ENCODE results near the gene BCL11A.
A peak's percentile ranks its signal among the peaks of the same experiment; 100 is the strongest.

Gene BCL11A

DNA sequence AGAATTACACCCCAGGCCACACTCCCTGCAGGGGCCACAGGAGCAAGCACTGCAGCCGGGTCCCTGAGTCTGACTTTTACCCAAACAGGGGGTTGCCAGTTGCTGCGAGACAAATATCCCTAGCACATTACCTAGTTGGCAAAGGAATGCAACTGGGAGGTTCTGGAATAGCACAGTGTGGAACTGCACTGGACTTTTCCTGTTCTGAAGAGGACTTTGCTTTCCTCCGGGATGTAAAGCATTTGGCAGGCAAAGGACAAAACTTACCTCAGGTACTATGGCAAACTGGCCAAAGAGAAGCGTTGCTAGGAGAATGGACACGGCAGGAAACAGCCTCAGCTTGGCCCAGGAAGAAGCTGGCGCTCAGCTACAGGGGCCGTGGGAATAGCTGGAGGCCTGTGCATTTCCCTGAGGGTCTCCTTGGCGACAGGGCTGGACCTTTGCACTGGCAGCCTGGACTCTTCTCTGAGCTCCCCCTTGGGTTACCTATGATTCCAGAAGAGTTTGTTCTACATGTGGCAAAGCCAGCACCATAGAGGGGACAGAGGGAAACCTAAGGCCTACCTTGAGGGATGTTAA is 45.0 kb downstream of the BCL11A start:
- peak overlapping the region; percentile 56 for H3K4me3 Mint-ChIP-seq
- H3K36me3 Mint-ChIP-seq = peaks cover 24% of the 10 kb centered on the region
- DNase-seq (ENCODE audit: low spot score in 2 of 2) (no peak), ATAC-seq (ENCODE audit: low read depth) (no peak)
- H3K4me1 Mint-ChIP-seq = peaks cover 83% of the 10 kb centered on the region
- no peaks in the 10 kb centered on the region for H3K9me3 Mint-ChIP-seq
- H3K27me3 Mint-ChIP-seq = no peaks in the 10 kb centered on the region
- peak overlapping the region; percentile 86 for H3K27ac Mint-ChIP-seq

DNA sequence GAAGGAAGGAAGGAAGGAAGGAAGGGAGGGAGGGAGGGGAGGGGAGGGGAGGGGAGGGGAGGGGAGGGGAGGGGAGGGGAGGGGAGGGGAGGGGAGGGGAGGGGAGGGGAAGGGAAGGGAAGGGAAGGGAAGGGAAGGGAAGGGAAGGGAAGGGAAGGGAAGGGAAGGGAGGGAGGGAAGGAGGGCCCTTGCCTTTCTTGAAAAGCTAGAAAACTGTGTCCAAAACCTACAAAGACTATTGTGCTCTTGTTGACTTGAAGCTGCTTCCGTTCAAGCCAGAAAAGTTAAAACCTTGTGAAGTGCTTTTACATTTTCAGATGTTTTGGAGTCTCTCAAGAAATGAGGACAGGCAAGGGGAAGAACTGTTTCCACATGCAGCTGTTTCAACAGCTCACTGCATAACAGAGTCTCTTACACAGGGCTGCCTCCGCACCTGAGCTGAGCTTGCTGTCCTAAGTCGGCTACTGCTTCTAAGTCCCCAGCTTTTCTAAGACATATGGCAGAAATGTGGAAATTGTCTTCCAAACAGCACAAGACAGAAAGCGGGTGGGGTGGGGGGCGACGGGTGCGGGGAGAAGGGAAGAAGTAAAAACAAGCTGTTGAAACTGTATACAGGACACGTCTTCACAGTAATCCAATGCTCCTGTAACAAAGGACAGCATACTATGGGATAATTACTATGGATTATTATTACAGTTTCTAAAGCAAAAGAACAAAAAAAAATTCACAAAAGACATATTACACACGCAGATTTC is 46.1 kb downstream of the BCL11A start:
- H3K27me3 Mint-ChIP-seq = no peaks in the 10 kb centered on the region
- peaks cover 80% of the 10 kb centered on the region for H3K4me1 Mint-ChIP-seq
- peak overlapping the region; percentile 86 for H3K27ac Mint-ChIP-seq
- H3K4me3 Mint-ChIP-seq = peak overlapping the region; percentile 69
- no peaks in the 10 kb centered on the region for H3K9me3 Mint-ChIP-seq
- peak; percentile 22 for ATAC-seq (ENCODE audit: low read depth)
- DNase-seq (ENCODE audit: low spot score in 2 of 2) = no peak
- peaks cover 24% of the 10 kb centered on the region for H3K36me3 Mint-ChIP-seq

DNA sequence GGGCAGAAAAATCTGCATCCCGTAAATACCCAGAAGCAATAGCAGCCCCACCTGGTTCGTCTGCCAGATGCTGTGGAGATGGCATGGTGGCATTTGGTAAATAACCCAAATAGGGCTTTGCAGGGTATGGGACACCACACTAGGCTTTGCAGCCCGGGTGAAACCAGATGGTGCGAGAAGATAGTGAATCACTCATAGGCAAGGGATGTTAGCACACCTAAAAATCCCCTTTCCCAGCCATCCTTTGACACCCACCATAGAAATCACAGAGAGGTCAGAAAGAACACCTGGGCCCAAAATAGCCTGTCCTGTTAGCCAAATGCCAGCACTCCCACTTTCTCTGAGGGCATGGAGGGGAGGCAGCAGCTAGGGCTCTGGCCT is 47.6 kb downstream of the BCL11A start:
- Mint-ChIP-seq H3K4me1 (peaks cover 75% of the 10 kb centered on the region), H3K36me3 (peaks cover 26% of the 10 kb centered on the region), H3K27ac (peak overlapping the region; percentile 86), H3K27me3 (no peaks in the 10 kb centered on the region), H3K9me3 (no peaks in the 10 kb centered on the region), H3K4me3 (peak overlapping the region; percentile 60)
- DNase-seq (ENCODE audit: low spot score in 2 of 2) (no peak), ATAC-seq (ENCODE audit: low read depth) (peak; percentile 23)

DNA sequence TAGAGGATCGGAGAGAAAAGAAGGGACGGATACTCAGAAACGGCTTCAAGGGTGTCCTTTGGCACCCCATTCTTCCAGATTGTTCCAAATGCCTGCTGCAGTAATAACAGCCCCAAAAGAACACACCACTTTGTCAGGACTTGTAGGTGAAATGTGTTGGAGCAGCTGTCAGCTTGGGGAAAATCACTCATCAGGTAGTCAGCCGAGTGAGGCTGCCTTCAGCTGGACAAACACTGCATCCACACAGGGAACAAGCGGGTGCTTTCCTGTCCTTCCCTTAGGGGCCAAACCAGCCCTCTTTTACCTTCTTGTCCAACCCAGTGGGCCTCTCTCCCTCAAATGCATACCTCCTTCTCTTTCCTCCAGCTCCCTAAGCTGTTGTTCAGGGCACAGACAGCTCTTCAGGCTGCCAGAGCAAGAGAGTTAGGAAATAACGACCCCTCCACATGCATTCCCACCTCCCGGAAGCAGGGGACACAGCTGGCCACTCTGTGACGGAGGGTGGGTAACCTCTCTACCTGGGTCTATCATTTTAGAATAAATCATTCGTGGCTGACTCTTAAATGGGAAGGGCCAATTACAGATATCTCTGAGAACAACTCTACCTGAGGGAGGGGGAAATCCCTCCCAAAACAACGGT is 48.1 kb downstream of the BCL11A start:
- Mint-ChIP-seq H3K4me1 (peaks cover 78% of the 10 kb centered on the region), H3K36me3 (peaks cover 24% of the 10 kb centered on the region), H3K27me3 (no peaks in the 10 kb centered on the region), H3K9me3 (no peaks in the 10 kb centered on the region), H3K27ac (peak overlapping the region; percentile 86), H3K4me3 (peak overlapping the region; percentile 92)
- DNase-seq (ENCODE audit: low spot score in 2 of 2) (no peak), ATAC-seq (ENCODE audit: low read depth) (no peak)

DNA sequence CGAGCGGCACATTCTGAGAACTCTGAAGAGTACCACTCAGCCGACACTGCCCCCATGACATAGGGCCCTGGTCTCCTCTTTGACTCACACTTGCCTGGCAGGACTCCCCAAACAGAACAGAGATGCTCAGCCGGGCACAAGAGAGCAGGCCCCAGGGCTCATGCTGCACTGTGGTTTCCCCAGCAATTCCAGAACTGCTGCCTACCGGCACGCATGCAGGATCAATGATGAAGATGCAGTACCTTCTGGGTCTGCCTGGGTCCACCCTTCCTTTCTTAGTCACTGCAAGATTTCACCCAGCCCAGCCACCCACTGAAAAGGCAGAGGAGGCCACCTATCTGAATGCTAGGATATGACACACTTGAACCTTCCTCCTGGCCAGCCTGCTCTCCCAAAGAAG is 49.4 kb downstream of the BCL11A start:
- Mint-ChIP-seq H3K9me3 (no peaks in the 10 kb centered on the region), H3K27ac (peak overlapping the region; percentile 86), H3K4me3 (peak overlapping the region; percentile 92), H3K4me1 (peaks cover 78% of the 10 kb centered on the region), H3K27me3 (no peaks in the 10 kb centered on the region), H3K36me3 (peaks cover 20% of the 10 kb centered on the region)
- ATAC-seq (ENCODE audit: low read depth) (peak; percentile 72), DNase-seq (ENCODE audit: low spot score in 2 of 2) (peak in 1 of 2 donors; percentile 25)

DNA sequence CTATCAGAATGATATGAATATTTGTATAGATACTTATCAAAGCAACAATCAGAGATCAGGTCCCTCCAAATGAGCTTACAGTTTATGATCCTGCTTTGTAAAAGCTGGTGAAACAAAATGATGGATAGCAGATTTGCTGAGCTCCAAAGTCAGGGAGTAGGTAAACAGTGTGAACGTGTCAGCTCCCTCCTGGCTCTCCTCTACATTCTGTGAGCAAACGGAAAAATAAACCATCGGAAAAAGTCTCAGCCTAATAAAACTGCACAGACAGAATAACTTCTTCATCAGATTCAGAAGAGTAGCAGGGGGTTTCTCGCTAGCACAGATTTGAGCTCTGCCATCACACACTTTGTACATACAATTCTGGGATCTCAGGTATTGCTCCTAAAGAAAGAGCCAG is 51.3 kb downstream of the BCL11A start:
- DNase-seq (ENCODE audit: low spot score in 2 of 2) = no peak
- Mint-ChIP-seq H3K4me1 (peaks cover 85% of the 10 kb centered on the region), H3K9me3 (no peaks in the 10 kb centered on the region), H3K36me3 (peaks cover 19% of the 10 kb centered on the region), H3K4me3 (peak overlapping the region; percentile 64), H3K27me3 (no peaks in the 10 kb centered on the region), H3K27ac (peak overlapping the region; percentile 86)
- no peak for ATAC-seq (ENCODE audit: low read depth)

DNA sequence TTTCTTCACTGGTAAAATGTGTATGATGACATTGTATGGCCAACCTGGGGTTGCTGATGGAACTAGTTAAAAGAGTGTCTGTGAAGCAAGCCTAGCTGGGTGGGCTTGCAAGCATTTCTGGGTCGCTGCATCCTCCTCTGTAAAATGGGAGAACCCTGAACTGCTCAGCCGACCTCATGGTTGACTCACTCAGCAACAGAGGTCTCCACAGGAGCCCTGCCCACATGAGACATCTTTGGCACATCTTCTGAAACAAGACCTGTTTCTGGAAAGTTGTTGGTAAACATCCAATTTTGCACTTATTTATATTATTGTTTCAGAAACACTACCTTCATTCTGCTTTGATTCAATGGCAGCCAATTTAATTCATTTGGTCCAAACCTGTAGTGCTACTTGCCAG is 52.6 kb downstream of the BCL11A start:
- H3K36me3 Mint-ChIP-seq = peaks cover 25% of the 10 kb centered on the region

DNA sequence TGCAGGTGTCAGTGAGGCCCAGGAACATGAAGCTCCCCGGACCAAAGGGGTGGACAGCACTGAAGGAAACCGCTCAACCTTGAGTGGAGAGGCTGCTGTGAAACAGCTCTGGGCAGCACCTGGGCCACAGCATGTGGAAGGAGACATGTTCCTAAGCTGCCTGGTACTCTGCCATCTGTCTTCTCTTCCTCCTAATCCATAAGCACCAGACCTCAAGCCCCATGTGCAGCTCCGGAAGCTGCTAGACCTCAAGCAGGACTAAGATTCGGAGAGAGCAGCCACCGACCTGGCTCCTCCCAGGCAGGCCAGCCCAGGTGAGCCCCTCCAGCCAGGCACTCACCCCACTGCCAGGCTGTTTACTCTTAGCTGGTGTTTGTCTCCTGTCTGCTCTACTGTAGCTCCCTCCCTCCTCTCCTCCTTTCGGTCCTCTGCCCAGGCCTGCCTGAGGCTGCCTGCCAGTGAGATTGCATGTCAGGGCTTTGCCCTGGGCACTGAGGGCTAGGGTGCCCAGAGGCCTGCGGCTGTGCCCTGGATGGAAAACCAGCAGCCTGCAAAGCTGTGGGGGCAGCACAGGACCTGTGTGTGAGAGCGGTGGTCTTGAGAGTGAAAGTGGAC is 53.7 kb downstream of the BCL11A start:
- H3K36me3 Mint-ChIP-seq = peaks cover 26% of the 10 kb centered on the region
- H3K27me3 Mint-ChIP-seq = no peaks in the 10 kb centered on the region
- H3K4me3 Mint-ChIP-seq = peak overlapping the region; percentile 69
- peaks cover 81% of the 10 kb centered on the region for H3K4me1 Mint-ChIP-seq
- DNase-seq (ENCODE audit: low spot score in 2 of 2) = no peak
- H3K27ac Mint-ChIP-seq = peak overlapping the region; percentile 90
- no peaks in the 10 kb centered on the region for H3K9me3 Mint-ChIP-seq
- peak; percentile 4 for ATAC-seq (ENCODE audit: low read depth)

More for the DNA sequence above, 52.6 kb downstream of the BCL11A start:
- Mint-ChIP-seq H3K4me3 (peak overlapping the region; percentile 25), H3K4me1 (peaks cover 83% of the 10 kb centered on the region), H3K27me3 (no peaks in the 10 kb centered on the region), H3K27ac (peak overlapping the region; percentile 90), H3K9me3 (no peaks in the 10 kb centered on the region)
- DNase-seq (ENCODE audit: low spot score in 2 of 2) = no peak
- no peak for ATAC-seq (ENCODE audit: low read depth)

DNA sequence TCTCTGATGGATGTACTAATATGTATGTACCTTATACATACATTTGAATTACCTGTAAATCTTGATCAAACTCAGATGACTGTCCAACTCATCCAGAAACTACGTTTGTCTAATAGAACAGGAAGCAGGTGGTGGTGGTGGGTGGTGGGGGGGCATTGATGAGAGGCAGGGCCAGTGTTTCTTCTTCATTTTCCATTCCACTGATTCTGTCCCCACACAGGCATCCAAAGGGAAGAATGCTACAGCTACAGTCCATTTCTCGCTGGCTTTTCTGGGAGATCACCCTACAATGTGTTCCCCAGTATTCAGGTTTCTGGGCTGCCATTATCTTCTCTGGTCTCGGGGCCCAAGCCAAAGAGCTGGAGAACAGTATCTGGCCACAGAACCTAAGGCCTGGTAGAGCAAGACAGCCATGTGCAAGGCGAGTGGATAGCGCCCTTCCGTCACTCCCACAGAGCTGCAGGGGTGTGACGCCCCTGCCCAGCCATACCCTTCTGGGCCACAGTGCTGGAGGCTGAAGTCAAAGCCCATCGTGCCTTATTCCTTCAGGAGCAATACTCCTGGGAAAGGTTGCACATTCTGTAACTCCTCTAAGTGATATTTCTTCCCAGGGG is 54.5 kb downstream of the BCL11A start:
- no peak overlapping the region for H3K4me3 Mint-ChIP-seq

DNA sequence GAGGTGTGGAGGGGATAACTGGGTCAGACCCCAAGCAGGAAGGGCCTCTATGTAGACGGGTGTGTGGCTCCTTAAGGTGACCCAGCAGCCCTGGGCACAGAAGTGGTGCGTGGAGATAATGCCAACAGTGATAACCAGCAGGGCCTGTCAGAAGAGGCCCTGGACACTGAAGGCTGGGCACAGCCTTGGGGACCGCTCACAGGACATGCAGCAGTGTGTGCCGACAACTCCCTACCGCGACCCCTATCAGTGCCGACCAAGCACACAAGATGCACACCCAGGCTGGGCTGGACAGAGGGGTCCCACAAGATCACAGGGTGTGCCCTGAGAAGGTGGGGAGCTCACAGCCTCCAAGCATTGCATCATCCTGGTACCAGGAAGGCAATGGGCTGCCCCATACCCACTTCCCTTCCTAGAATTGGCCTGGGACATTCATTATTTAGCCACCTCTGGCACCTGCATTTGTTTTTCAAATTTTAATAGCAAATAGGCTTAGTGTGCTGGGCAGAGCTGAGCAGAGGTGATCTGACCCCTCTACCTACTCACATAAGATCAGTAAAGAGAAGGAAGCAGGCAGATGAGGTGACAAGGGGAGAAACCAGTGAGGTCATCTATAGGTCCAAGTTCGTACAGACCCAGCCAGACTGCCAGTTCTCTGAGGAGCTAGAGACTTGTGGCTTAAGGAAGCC is 55.2 kb downstream of the BCL11A start:
- peak; percentile 53 for ATAC-seq (ENCODE audit: low read depth)
- DNase-seq (ENCODE audit: low spot score in 2 of 2) = no peak
- peaks cover 81% of the 10 kb centered on the region for H3K4me1 Mint-ChIP-seq
- no peak overlapping the region for H3K4me3 Mint-ChIP-seq
- H3K36me3 Mint-ChIP-seq = peaks cover 30% of the 10 kb centered on the region
- peak overlapping the region; percentile 90 for H3K27ac Mint-ChIP-seq
- H3K27me3 Mint-ChIP-seq = no peaks in the 10 kb centered on the region
- H3K9me3 Mint-ChIP-seq = no peaks in the 10 kb centered on the region

More for the DNA sequence above, 54.5 kb downstream of the BCL11A start:
- Mint-ChIP-seq H3K27me3 (no peaks in the 10 kb centered on the region), H3K36me3 (peaks cover 26% of the 10 kb centered on the region), H3K4me1 (peaks cover 79% of the 10 kb centered on the region), H3K27ac (peak overlapping the region; percentile 90), H3K9me3 (no peaks in the 10 kb centered on the region)
- no peak for DNase-seq (ENCODE audit: low spot score in 2 of 2)
- ATAC-seq (ENCODE audit: low read depth) = peak; percentile 78

DNA sequence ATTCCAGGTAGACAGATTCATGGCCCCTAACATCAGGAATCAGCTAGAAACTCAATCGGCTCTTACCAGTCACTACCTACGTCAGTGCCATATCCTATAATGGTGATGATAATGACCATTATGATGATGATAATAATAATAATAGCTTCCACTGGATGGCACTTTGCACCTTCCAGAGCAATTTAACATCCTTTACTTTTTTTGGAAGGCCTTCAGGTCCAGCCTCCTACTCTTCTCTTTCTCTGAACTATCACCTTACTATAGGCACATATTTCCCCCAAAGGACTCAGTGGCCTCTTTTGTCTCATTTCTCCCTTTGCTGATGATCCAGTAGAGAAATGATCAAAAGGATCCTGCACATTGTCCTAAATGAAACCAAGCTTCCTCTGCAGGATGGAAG is 56.0 kb downstream of the BCL11A start:
- no peak for ATAC-seq (ENCODE audit: low read depth)
- H3K4me3 Mint-ChIP-seq = no peak overlapping the region
- H3K9me3 Mint-ChIP-seq = no peaks in the 10 kb centered on the region
- no peaks in the 10 kb centered on the region for H3K27me3 Mint-ChIP-seq
- DNase-seq (ENCODE audit: low spot score in 2 of 2) = no peak
- peaks cover 34% of the 10 kb centered on the region for H3K36me3 Mint-ChIP-seq
- peaks cover 82% of the 10 kb centered on the region for H3K4me1 Mint-ChIP-seq
- peak overlapping the region; percentile 90 for H3K27ac Mint-ChIP-seq

DNA sequence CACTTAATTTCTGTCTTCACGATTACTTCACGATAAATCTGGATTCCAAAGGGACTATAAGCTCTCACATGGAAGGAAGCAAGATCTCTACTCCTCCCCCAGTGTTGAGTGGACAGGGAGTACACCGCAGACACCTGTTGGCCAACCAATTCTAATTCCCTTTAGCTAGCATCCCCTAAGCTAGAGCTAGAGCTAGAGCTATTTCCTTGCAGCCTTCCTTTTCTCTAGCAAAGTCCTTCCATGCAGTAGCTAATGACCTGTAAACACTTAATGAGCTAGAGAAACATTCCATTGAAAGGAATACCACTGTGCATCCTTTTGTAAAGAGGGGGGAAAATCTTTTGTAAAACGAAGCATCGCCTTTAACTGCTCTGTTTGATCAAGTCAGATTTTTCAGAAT is 56.5 kb downstream of the BCL11A start:
- no peak for ATAC-seq (ENCODE audit: low read depth)
- Mint-ChIP-seq H3K27me3 (no peaks in the 10 kb centered on the region), H3K36me3 (peaks cover 34% of the 10 kb centered on the region)

DNA sequence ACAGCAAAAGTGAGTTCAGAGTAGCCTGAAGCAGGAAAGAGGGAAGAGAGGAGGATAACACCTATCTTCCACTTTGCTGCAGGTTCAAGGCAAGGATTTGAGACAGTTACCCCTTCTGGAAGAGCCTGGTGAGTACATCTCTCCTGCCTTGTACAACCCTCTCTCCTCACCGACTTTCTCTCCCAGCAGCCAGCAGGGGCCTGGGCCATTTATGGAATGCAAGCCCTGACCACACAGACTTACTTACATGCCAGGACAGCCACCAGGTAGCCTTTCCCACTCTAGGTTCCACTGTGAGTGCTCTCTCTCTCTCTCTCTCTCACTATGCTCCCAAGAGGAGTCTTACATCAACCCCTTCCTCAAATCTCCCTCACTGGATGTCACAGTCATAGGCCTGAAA is 57.0 kb downstream of the BCL11A start:
- DNase-seq (ENCODE audit: low spot score in 2 of 2) = no peak
- Mint-ChIP-seq H3K36me3 (peaks cover 37% of the 10 kb centered on the region), H3K4me3 (peak overlapping the region; percentile 25), H3K9me3 (no peaks in the 10 kb centered on the region), H3K27ac (peak overlapping the region; percentile 90), H3K4me1 (peaks cover 85% of the 10 kb centered on the region), H3K27me3 (no peaks in the 10 kb centered on the region)
- ATAC-seq (ENCODE audit: low read depth) = no peak

More for the DNA sequence above, 56.5 kb downstream of the BCL11A start:
- H3K27ac Mint-ChIP-seq = peak overlapping the region; percentile 90
- no peak for DNase-seq (ENCODE audit: low spot score in 2 of 2)
- H3K9me3 Mint-ChIP-seq = no peaks in the 10 kb centered on the region
- H3K4me3 Mint-ChIP-seq = peak overlapping the region; percentile 25
- H3K4me1 Mint-ChIP-seq = peaks cover 83% of the 10 kb centered on the region
